Caco-2 (cell line): ENCODE results near the gene CFAP68. TPM values are rescaled to one million over a fixed set of nuclear protein-coding genes. Genes with fewer than 3 reads are reported as not detected.

Experiments used
- BruUV-seq: library from RNA; stranded (reverse); fragments of 400-500 nt; replicated peaks from 2 replicates; lab custom pipeline; 2021; lab: Mats Ljungman, UMichigan
- CTCF ChIA-PET: fragments of 300-600 bp; sonication (Branson Sonifier 250); formaldehyde crosslinking; loops from one replicate; lab custom pipeline; 2022; ENCODE audit warnings: antibody characterized with exemption; lab: Charles Lee
- POLR2A ChIA-PET: fragments of 300-600 bp; sonication (Branson Sonifier 250); formaldehyde crosslinking; loops from one replicate; lab custom pipeline; 2022; ENCODE audit warnings: antibody characterized with exemption; lab: Charles Lee
- DNase-seq, 2 experiments: peaks; one replicate each; pipeline versions ENCODE4 v3.0.0 to v3.0.0-alpha.2; 2020 to 2022
- H3K27me3 ChIP-seq: replicated peaks from 2 replicates; pipeline ENCODE4 v1.6.0; 2011; ENCODE audit warnings: low read length; ENCODE audit not compliant: control insufficient read depth, insufficient read depth
- H3K36me3 ChIP-seq: 2 replicates; pipeline ENCODE4 v1.5.1; 2011; ENCODE audit warnings: low read length; ENCODE audit not compliant: control insufficient read depth, insufficient read depth
- H3K4me1 ChIP-seq: fragments of 250-450 bp; sonication (Bioruptor Pico); 2 replicates; pipeline ENCODE4 v1.5.1; 2020; ENCODE audit warnings: mild to moderate bottlenecking
- H3K4me3 ChIP-seq: 2 replicates; pipeline ENCODE4 v1.5.1; 2011; ENCODE audit warnings: low read depth, mild to moderate bottlenecking, control low read depth, low read length
- H3K9me3 ChIP-seq: fragments of 250-450 bp; sonication (Bioruptor Pico); 2 replicates; pipeline ENCODE4 v1.5.1; 2020; ENCODE audit warnings: mild to moderate bottlenecking, moderate library complexity
- H3K27ac Mint-ChIP-seq: one replicate; pipeline ENCODE4 v1.8.0; 2022; ENCODE audit warnings: mixed read lengths; ENCODE audit not compliant: unreplicated experiment
- H3K27me3 Mint-ChIP-seq: one replicate; pipeline ENCODE4 v1.8.0; 2022; ENCODE audit warnings: mixed read lengths; ENCODE audit not compliant: insufficient read depth, unreplicated experiment
- H3K36me3 Mint-ChIP-seq: one replicate; pipeline ENCODE4 v1.8.0; 2022; ENCODE audit warnings: mild to moderate bottlenecking, mixed read lengths; ENCODE audit not compliant: insufficient read depth, unreplicated experiment
- H3K4me1 Mint-ChIP-seq: one replicate; pipeline ENCODE4 v1.8.0; 2022; ENCODE audit warnings: low read depth, mixed read lengths; ENCODE audit not compliant: unreplicated experiment
- H3K4me3 Mint-ChIP-seq: one replicate; pipeline ENCODE4 v1.8.0; 2022; ENCODE audit warnings: mild to moderate bottlenecking, moderate library complexity, mixed read lengths; ENCODE audit not compliant: unreplicated experiment
- H3K9me3 Mint-ChIP-seq: one replicate; pipeline ENCODE4 v1.8.0; 2022; ENCODE audit warnings: mixed read lengths; ENCODE audit not compliant: unreplicated experiment
- intact Hi-C: fragments of 100-400 bp; cut with micrococcal nuclease; formaldehyde crosslinking; loops from one replicate; pipeline ENCODE4 v1.10.0; 2022; ENCODE audit not compliant: unreplicated experiment
- total RNA-seq: library from RNA; stranded (reverse); gene quantifications from 2 replicates; pipeline ENCODE4 v1.2.3, GENCODE V29; 2022
- TF ChIP-seq, protein P1 (sequence below), 2 experiments: fragments of 200-600 bp in 1 of 2; IDR thresholded peaks; 1 replicate in 1 of 2; 2 replicates in 1 of 2; pipeline versions ENCODE4 v1.5.1 to v1.8.0; 2011 to 2022; ENCODE audit warnings: antibody characterized with exemption in 1 of 2, control low read depth in 1 of 2, inconsistent platforms in 1 of 2, low read depth in 1 of 2, low read length in 1 of 2, mild to moderate bottlenecking in 1 of 2, moderate library complexity in 1 of 2; ENCODE audit not compliant: insufficient read depth in 1 of 2, severe bottlenecking in 1 of 2, unreplicated experiment in 1 of 2

CFAP68 gene
- total RNA-seq, 1 experiment from 2014 or later: 71.4 TPM

DNA sequence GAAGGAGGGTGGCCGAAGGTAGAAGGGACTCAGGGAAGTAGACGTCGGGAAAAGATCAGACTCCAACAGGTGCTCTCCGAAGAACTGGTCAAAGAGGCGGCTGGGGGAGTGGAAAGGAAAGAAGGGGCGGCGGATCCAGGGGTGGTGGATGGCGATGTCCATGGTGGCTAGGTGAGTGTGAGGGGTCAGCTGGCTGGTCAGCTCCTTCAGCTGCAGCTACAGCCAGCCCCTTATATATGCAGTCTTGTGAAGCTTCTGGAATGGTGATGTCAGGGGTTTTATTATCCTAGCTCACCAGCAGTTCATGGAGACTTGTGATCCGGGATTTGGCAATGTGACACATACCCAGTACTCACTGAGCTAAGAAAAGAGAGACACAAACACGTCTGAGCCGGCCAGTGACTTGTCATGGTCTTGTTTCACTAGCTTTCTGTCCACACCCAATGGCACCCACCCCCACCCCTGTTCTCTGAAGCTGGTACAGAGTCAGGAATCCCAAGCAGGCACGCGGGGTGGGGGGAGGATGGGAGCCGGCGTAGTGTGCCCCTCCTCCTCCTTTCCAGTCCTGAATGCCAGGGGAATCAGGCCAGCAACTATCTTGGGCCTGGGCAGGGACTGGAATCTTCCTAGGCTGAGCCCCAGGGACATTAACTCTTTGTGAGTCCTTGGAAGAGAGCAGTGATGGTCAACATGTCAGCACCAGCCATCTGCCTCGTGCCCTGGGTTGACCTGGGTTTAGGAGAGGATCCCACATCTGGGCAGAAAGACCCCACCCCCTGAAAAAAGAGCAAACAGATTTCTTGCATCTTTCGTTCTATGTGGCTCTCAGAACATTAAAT lies 32.4 kb downstream of the CFAP68 start, which contains the start of gene CRYAB:
CRYAB (minus strand) TSS at position 208 of the 839 bp plus-strand sequence; CDS start at position 162, 46 bp downstream.
- Mint-ChIP-seq H3K4me1 (peaks cover 7% of the 10 kb centered on the region), H3K9me3 (no peaks in the 10 kb centered on the region), H3K4me3 (no peak within 1 kb of the TSS), H3K27me3 (no peaks in the 10 kb centered on the region), H3K27ac (no peak within 1 kb of the TSS), H3K36me3 (no peaks in the 10 kb centered on the region)
- Histone ChIP-seq H3K4me3 (no peak within 1 kb of the TSS), H3K9me3 (no peaks in the 10 kb centered on the region), H3K27me3 (no peaks in the 10 kb centered on the region), H3K36me3 (no peaks in the 10 kb centered on the region), H3K4me1 (peaks cover 12% of the 10 kb centered on the region)
- intact Hi-C loops: no loop called here
- POLR2A ChIA-PET: interaction anchor here (1.0 kb wide), 1 partner anchor 15 kb away, joined by 5 read pairs; no protein-coding TSS in a partner anchor
- DNase-seq: no peak
- CTCF ChIA-PET: interaction anchor here (0.9 to 1.1 kb wide), 2 partner anchors 15 to 33 kb away, joined by 4 to 6 read pairs; no protein-coding TSS in a partner anchor
- BruUV-seq: no TSS peak
- TF ChIP-seq, protein P1, sequence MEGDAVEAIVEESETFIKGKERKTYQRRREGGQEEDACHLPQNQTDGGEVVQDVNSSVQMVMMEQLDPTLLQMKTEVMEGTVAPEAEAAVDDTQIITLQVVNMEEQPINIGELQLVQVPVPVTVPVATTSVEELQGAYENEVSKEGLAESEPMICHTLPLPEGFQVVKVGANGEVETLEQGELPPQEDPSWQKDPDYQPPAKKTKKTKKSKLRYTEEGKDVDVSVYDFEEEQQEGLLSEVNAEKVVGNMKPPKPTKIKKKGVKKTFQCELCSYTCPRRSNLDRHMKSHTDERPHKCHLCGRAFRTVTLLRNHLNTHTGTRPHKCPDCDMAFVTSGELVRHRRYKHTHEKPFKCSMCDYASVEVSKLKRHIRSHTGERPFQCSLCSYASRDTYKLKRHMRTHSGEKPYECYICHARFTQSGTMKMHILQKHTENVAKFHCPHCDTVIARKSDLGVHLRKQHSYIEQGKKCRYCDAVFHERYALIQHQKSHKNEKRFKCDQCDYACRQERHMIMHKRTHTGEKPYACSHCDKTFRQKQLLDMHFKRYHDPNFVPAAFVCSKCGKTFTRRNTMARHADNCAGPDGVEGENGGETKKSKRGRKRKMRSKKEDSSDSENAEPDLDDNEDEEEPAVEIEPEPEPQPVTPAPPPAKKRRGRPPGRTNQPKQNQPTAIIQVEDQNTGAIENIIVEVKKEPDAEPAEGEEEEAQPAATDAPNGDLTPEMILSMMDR (IDR thresholded peaks at IDR 0.05; ENCODE audit: insufficient read depth in 1 of 2, low read depth in 1 of 2, low read length in 1 of 2, severe bottlenecking in 1 of 2, unreplicated experiment in 1 of 2): no peak

GRCh38 chr11:111912535-111912934 lies 33.2 kb downstream of the CFAP68 start, which contains the start of gene HSPB2:
Gene HSPB2 (plus strand): TSS chr11:111912734. CDS start chr11:111912830, 96 bp downstream.
- ChIA-PET CTCF (no interaction called here), POLR2A (no interaction called here)
- no peak within 1 kb of the TSS for H3K4me3 Mint-ChIP-seq
- Histone ChIP-seq H3K9me3 (no peaks in the 10 kb centered on the region), H3K4me1 (peaks cover 12% of the 10 kb centered on the region), H3K36me3 (no peaks in the 10 kb centered on the region), H3K27me3 (no peaks in the 10 kb centered on the region), H3K4me3 (no peak within 1 kb of the TSS)
- intact Hi-C loops: no loop called here
- no peaks in the 10 kb centered on the region for H3K36me3 Mint-ChIP-seq
- no TSS peak for BruUV-seq
- peaks cover 7% of the 10 kb centered on the region for H3K4me1 Mint-ChIP-seq
- no peaks in the 10 kb centered on the region for H3K27me3 Mint-ChIP-seq
- no peaks in the 10 kb centered on the region for H3K9me3 Mint-ChIP-seq
- TF ChIP-seq, protein P1 (IDR thresholded peaks at IDR 0.05; ENCODE audit: insufficient read depth in 1 of 2, low read depth in 1 of 2, low read length in 1 of 2, severe bottlenecking in 1 of 2, unreplicated experiment in 1 of 2): no peak
- DNase-seq: no peak
- H3K27ac Mint-ChIP-seq: no peak within 1 kb of the TSS

DNA sequence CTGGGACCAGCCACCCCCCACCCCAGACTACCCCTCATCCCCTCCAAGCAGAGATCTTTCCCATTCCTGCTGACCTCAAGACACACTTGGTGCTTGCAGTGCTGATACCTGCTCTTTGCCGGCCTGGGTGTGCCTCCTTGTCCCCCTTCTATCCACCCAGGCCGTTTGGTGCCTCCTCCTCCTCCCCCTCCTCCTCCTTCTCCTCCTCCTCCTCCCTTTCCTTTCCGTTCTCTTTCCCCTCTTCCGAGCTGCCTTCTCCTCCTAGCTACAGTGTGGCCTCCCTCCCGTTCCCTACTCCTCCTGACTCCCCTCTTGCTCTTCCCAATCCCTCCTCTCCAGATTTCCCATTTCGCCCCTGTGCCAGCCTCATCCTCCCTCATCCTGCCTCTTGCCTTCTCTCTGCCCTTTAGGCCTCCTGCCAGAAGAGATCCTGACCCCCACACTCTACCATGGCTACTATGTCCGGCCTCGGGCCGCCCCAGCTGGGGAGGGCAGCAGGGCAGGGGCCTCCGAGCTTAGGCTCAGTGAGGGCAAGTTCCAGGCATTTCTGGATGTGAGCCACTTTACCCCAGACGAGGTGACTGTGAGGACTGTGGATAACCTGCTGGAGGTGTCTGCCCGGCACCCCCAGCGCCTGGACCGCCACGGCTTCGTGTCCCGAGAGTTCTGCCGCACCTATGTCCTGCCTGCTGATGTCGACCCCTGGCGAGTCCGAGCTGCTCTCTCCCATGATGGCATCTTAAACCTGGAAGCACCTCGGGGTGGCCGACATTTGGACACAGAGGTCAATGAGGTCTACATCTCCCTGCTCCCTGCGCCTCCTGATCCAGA lies 33.9 kb downstream of the CFAP68 start:
- no peak overlapping the region for H3K27ac Mint-ChIP-seq
- no peaks in the 10 kb centered on the region for H3K9me3 Mint-ChIP-seq
- H3K36me3 ChIP-seq: no peaks in the 10 kb centered on the region
- H3K27me3 Mint-ChIP-seq: no peaks in the 10 kb centered on the region
- H3K4me1 Mint-ChIP-seq: peaks cover 13% of the 10 kb centered on the region
- TF ChIP-seq, protein P1 (IDR thresholded peaks at IDR 0.05; ENCODE audit: insufficient read depth in 1 of 2, low read depth in 1 of 2, low read length in 1 of 2, severe bottlenecking in 1 of 2, unreplicated experiment in 1 of 2): no peak
- intact Hi-C loops: no loop called here
- H3K27me3 ChIP-seq: no peaks in the 10 kb centered on the region
- no peaks in the 10 kb centered on the region for H3K9me3 ChIP-seq
- H3K4me1 ChIP-seq: peaks cover 18% of the 10 kb centered on the region
- no peak overlapping the region for H3K4me3 ChIP-seq
- CTCF ChIA-PET: interaction anchor here (0.6 to 1.5 kb wide), 4 partner anchors 10 to 181 kb away, joined by 3 to 7 read pairs (median 4); no protein-coding TSS in a partner anchor
- no TSS peak for BruUV-seq
- POLR2A ChIA-PET: no interaction called here
- no peak overlapping the region for H3K4me3 Mint-ChIP-seq
- H3K36me3 Mint-ChIP-seq: no peaks in the 10 kb centered on the region
- DNase-seq: no peak
